ENCODE measurements around the gene PAM.
"Not testable (repeated sequence)": the region's sequence is repeated elsewhere in the genome, so short reads cannot be mapped to it uniquely, and the experiment has no call there.

PAM gene

DNA sequence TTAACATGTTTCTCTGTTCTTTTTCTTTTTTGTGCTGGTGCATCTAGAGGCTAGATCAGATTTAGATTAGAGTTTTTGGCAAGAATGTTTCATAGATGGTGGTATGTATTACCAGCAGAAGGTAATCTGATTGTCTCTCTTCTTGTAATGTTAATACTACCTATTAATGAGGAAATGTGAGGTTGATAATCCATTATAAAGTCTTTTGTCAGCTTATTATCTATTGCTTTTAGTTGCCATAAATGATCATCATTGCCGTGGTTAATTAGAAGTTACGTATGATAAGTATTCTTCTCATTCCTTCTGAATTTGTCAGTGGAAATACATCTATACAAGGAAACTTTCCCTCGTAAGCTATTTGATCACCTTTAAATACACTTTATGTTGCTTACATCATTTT lies 135.0 kb downstream of the PAM start:
- Histone ChIP-seq H3K4me1 (ENCODE audit: control insufficient read depth, low read depth, low read length) (no peaks in the 10 kb centered on the region), H3K9ac (ENCODE audit: low read length) (no peak overlapping the region), H3K27ac (ENCODE audit: low read length) (no peak overlapping the region), H3K27me3 (ENCODE audit: control insufficient read depth, insufficient read depth, low read length) (no peaks in the 10 kb centered on the region), H3K36me3 (ENCODE audit: control insufficient read depth, low read depth, low read length) (no peaks in the 10 kb centered on the region), H3K9me3 (ENCODE audit: control insufficient read depth, low read depth, low read length) (no peaks in the 10 kb centered on the region), H3K4me3 (ENCODE audit: low read length) (no peak overlapping the region)

GRCh38 chr5:102891175-102891574 lies 136.1 kb downstream of the PAM start:
- Histone ChIP-seq H3K27me3 (ENCODE audit: control insufficient read depth, insufficient read depth, low read length) (no peaks in the 10 kb centered on the region), H3K4me3 (ENCODE audit: low read length) (no peak overlapping the region), H3K36me3 (ENCODE audit: control insufficient read depth, low read depth, low read length) (no peaks in the 10 kb centered on the region), H3K9me3 (ENCODE audit: control insufficient read depth, low read depth, low read length) (no peaks in the 10 kb centered on the region), H3K9ac (ENCODE audit: low read length) (no peak overlapping the region), H3K27ac (ENCODE audit: low read length) (no peak overlapping the region), H3K4me1 (ENCODE audit: control insufficient read depth, low read depth, low read length) (no peaks in the 10 kb centered on the region)

GRCh38 chr5:102893942-102894341 lies 138.8 kb downstream of the PAM start:
- Histone ChIP-seq H3K36me3 (ENCODE audit: control insufficient read depth, low read depth, low read length) (no peaks in the 10 kb centered on the region), H3K9me3 (ENCODE audit: control insufficient read depth, low read depth, low read length) (no peaks in the 10 kb centered on the region), H3K4me1 (ENCODE audit: control insufficient read depth, low read depth, low read length) (no peaks in the 10 kb centered on the region), H3K27ac (ENCODE audit: low read length) (no peak overlapping the region), H3K9ac (ENCODE audit: low read length) (no peak overlapping the region), H3K4me3 (ENCODE audit: low read length) (no peak overlapping the region), H3K27me3 (ENCODE audit: control insufficient read depth, insufficient read depth, low read length) (no peaks in the 10 kb centered on the region)

- Histone ChIP-seq H3K27me3 (ENCODE audit: control insufficient read depth, insufficient read depth, low read length) (no peaks in the 10 kb centered on the region), H3K36me3 (ENCODE audit: control insufficient read depth, low read depth, low read length) (no peaks in the 10 kb centered on the region), H3K9ac (ENCODE audit: low read length) (no peak overlapping the region), H3K9me3 (ENCODE audit: control insufficient read depth, low read depth, low read length) (no peaks in the 10 kb centered on the region), H3K4me3 (ENCODE audit: low read length) (no peak overlapping the region), H3K27ac (ENCODE audit: low read length) (no peak overlapping the region), H3K4me1 (ENCODE audit: control insufficient read depth, low read depth, low read length) (no peaks in the 10 kb centered on the region)
Observed at GRCh38 chr5:102895234-102895633, 140.1 kb downstream of the PAM start.

DNA sequence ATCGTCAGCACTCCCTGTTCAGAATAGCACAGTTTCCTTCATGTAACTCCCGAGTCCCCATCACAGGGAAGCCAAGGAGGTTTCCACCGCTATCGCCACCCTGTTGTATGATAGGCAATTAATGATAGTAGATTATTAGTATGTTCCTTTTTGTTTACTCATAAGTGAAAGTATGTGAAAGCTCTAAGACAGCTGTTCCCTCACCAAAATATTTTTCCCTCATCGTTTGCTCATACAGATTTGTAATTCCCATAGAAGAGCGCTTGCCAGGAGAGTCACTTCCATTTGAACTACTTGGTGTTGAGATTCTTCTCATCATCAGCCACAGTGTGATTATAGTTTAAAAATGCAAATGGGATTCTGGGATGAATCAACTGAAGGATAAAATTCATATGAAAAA lies 140.9 kb downstream of the PAM start:
- H3K27ac ChIP-seq (ENCODE audit: low read length) = no peak overlapping the region
- no peaks in the 10 kb centered on the region for H3K4me1 ChIP-seq (ENCODE audit: control insufficient read depth, low read depth, low read length)
- H3K9me3 ChIP-seq (ENCODE audit: control insufficient read depth, low read depth, low read length) = no peaks in the 10 kb centered on the region
- H3K9ac ChIP-seq (ENCODE audit: low read length) = no peak overlapping the region
- H3K4me3 ChIP-seq (ENCODE audit: low read length) = no peak overlapping the region
- no peaks in the 10 kb centered on the region for H3K27me3 ChIP-seq (ENCODE audit: control insufficient read depth, insufficient read depth, low read length)
- H3K36me3 ChIP-seq (ENCODE audit: control insufficient read depth, low read depth, low read length) = no peaks in the 10 kb centered on the region

GRCh38 chr5:102901424-102902134 lies 146.5 kb downstream of the PAM start:
- Histone ChIP-seq H3K27me3 (ENCODE audit: control insufficient read depth, insufficient read depth, low read length) (no peaks in the 10 kb centered on the region), H3K27ac (ENCODE audit: low read length) (no peak overlapping the region), H3K9ac (ENCODE audit: low read length) (no peak overlapping the region), H3K4me3 (ENCODE audit: low read length) (no peak overlapping the region), H3K36me3 (ENCODE audit: control insufficient read depth, low read depth, low read length) (no peaks in the 10 kb centered on the region), H3K9me3 (ENCODE audit: control insufficient read depth, low read depth, low read length) (no peaks in the 10 kb centered on the region), H3K4me1 (ENCODE audit: control insufficient read depth, low read depth, low read length) (no peaks in the 10 kb centered on the region)

- H3K36me3 ChIP-seq (ENCODE audit: control insufficient read depth, low read depth, low read length) = no peaks in the 10 kb centered on the region
- H3K27me3 ChIP-seq (ENCODE audit: control insufficient read depth, insufficient read depth, low read length) = no peaks in the 10 kb centered on the region
- no peak overlapping the region for H3K4me3 ChIP-seq (ENCODE audit: low read length)
- H3K4me1 ChIP-seq (ENCODE audit: control insufficient read depth, low read depth, low read length) = no peaks in the 10 kb centered on the region
- H3K27ac ChIP-seq (ENCODE audit: low read length) = no peak overlapping the region
- no peak overlapping the region for H3K9ac ChIP-seq (ENCODE audit: low read length)
- no peaks in the 10 kb centered on the region for H3K9me3 ChIP-seq (ENCODE audit: control insufficient read depth, low read depth, low read length)
Observed at GRCh38 chr5:102902135-102902448, 147.0 kb downstream of the PAM start.

- no peak overlapping the region for H3K4me3 ChIP-seq (ENCODE audit: low read length)
- H3K36me3 ChIP-seq (ENCODE audit: control insufficient read depth, low read depth, low read length) = no peaks in the 10 kb centered on the region
- no peak overlapping the region for H3K27ac ChIP-seq (ENCODE audit: low read length)
- no peaks in the 10 kb centered on the region for H3K9me3 ChIP-seq (ENCODE audit: control insufficient read depth, low read depth, low read length)
- H3K4me1 ChIP-seq (ENCODE audit: control insufficient read depth, low read depth, low read length) = no peaks in the 10 kb centered on the region
- H3K9ac ChIP-seq (ENCODE audit: low read length) = no peak overlapping the region
- no peaks in the 10 kb centered on the region for H3K27me3 ChIP-seq (ENCODE audit: control insufficient read depth, insufficient read depth, low read length)
Observed at GRCh38 chr5:102902647-102903046, 147.5 kb downstream of the PAM start.

DNA sequence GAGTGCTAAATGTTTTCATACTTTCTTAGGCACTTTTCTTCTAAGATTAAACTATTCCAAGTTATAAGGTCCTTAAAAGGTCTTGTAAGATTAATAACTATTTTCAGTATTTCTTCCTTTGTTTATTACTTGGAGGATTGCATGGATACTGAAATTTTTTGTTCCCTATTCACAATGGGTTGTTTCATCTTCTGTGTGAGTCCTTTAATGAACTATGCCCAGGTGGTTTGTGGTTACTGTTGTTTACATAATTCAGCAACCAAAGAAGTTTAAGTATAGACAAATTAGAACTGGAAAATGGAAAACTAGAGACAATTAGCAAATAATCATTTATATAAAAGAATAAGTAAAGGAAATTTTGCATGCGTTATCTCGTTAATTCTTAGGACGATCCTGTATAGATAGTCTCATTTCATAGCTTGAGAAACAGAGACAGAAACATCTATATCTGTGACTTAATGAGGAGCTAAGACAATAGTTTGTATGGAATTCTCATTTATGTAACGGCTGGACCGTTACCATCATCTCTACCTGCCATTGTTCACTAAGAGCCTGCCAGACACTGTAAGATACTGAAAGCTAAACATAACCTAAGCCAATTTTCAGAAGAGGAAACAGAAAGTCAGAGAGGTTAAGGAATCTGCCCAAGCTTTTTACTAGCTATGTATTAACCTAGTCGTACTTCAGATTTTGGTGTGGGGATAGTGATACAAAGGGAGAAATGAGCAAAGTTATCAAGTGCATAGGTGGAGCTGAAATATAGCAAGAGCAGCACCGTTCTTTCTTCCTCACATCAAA lies 148.2 kb downstream of the PAM start:
- Histone ChIP-seq H3K36me3 (ENCODE audit: control insufficient read depth, low read depth, low read length) (no peaks in the 10 kb centered on the region), H3K9ac (ENCODE audit: low read length) (no peak overlapping the region)

DNA sequence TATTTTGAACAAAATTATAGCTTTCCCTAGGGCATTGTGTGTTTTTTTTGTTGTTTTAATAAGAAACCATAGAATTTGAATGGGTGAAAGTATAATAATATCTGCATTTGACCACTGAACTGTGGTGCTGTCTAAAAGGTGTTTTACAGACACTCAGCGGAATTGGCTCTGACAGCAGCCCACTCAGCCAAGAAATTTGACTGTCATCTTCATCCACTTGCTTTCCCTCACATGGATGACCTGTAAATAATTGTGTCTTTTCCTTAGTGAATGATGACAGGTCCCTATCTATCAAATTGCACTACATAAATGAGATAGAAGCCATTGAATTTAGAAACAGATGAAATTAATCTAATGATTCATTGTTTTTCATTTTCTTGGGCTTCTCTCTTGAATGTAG lies 150.0 kb downstream of the PAM start:
- Histone ChIP-seq H3K9ac (ENCODE audit: low read length) (no peak overlapping the region), H3K27ac (ENCODE audit: low read length) (no peak overlapping the region), H3K9me3 (ENCODE audit: control insufficient read depth, low read depth, low read length) (no peaks in the 10 kb centered on the region), H3K36me3 (ENCODE audit: control insufficient read depth, low read depth, low read length) (no peaks in the 10 kb centered on the region), H3K4me1 (ENCODE audit: control insufficient read depth, low read depth, low read length) (no peaks in the 10 kb centered on the region), H3K27me3 (ENCODE audit: control insufficient read depth, insufficient read depth, low read length) (no peaks in the 10 kb centered on the region), H3K4me3 (ENCODE audit: low read length) (no peak overlapping the region)

More for the DNA sequence above, 148.2 kb downstream of the PAM start:
- H3K27ac ChIP-seq (ENCODE audit: low read length) = no peak overlapping the region
- no peaks in the 10 kb centered on the region for H3K9me3 ChIP-seq (ENCODE audit: control insufficient read depth, low read depth, low read length)
- H3K4me3 ChIP-seq (ENCODE audit: low read length) = no peak overlapping the region
- H3K4me1 ChIP-seq (ENCODE audit: control insufficient read depth, low read depth, low read length) = no peaks in the 10 kb centered on the region
- H3K27me3 ChIP-seq (ENCODE audit: control insufficient read depth, insufficient read depth, low read length) = no peaks in the 10 kb centered on the region

- H3K27me3 ChIP-seq (ENCODE audit: control insufficient read depth, insufficient read depth, low read length); H3K27ac ChIP-seq (ENCODE audit: low read length); H3K4me1 ChIP-seq (ENCODE audit: control insufficient read depth, low read depth, low read length); H3K4me3 ChIP-seq (ENCODE audit: low read length); H3K36me3 ChIP-seq (ENCODE audit: control insufficient read depth, low read depth, low read length); H3K9me3 ChIP-seq (ENCODE audit: control insufficient read depth, low read depth, low read length); H3K9ac ChIP-seq (ENCODE audit: low read length): not testable (repeated sequence)
Observed at GRCh38 chr5:102907099-102907498, 152.0 kb downstream of the PAM start.

Data from iPS-18a (cell line).